HFFc6 (cell line): ENCODE measurements around the gene SORBS2. TPM values are rescaled to one million over a fixed set of nuclear protein-coding genes. Genes with fewer than 3 reads are reported as not detected.

Experiments used
- DNase-seq: peaks from one replicate; pipeline ENCODE4 v3.0.0-alpha.2; 2018
- H3K27ac Mint-ChIP-seq: 2 replicates; pipeline ENCODE4 v1.8.0; 2020; ENCODE audit warnings: mild to moderate bottlenecking, mixed read lengths
- H3K27me3 Mint-ChIP-seq: 2 replicates; pipeline ENCODE4 v1.8.0; 2021; ENCODE audit warnings: mild to moderate bottlenecking, moderate library complexity, mixed read lengths; ENCODE audit not compliant: insufficient read depth
- H3K36me3 Mint-ChIP-seq: 2 replicates; pipeline ENCODE4 v1.8.0; 2021; ENCODE audit warnings: low read depth, mixed read lengths
- H3K4me1 Mint-ChIP-seq: 2 replicates; pipeline ENCODE4 v1.8.0; 2020; ENCODE audit warnings: low read depth, mixed read lengths
- H3K4me3 Mint-ChIP-seq: 2 replicates; pipeline ENCODE4 v1.8.0; 2020; ENCODE audit warnings: mild to moderate bottlenecking, moderate library complexity, mixed read lengths
- H3K9me3 Mint-ChIP-seq: 2 replicates; pipeline ENCODE4 v1.8.0; 2020; ENCODE audit warnings: mild to moderate bottlenecking, mixed read lengths
- total RNA-seq, 6 experiments: library from RNA; stranded (reverse); fragmentation: NEBNext Ultra II Directional; extraction: Animal tissue kit (Norgen Biotek cat#: 25700); gene quantifications; 2 replicates in 1 of 6; 3 replicates in 5 of 6; pipeline ENCODE4 v1.2.3, GENCODE V29; 2021
- TF ChIP-seq, protein P1 (sequence below): fragments of 200-600 bp; sonication (generic); IDR thresholded peaks from 2 replicates; pipeline ENCODE4 v1.5.0; 2021; ENCODE audit warnings: antibody characterized with exemption, mild to moderate bottlenecking

The SORBS2 gene
- total RNA-seq, 6 experiments from 2014 or later = 0.48 to 3.6 (median 0.72) TPM

GRCh38 chr4:185624259-185624589 is 187.8 kb downstream of the SORBS2 start:
- Mint-ChIP-seq H3K9me3 (no peaks in the 10 kb centered on the region), H3K36me3 (no peaks in the 10 kb centered on the region), H3K27ac (no peak overlapping the region), H3K4me1 (peaks cover 15% of the 10 kb centered on the region), H3K4me3 (no peak overlapping the region), H3K27me3 (peaks cover 2% of the 10 kb centered on the region)
- no peak for DNase-seq
- TF ChIP-seq, protein P1, sequence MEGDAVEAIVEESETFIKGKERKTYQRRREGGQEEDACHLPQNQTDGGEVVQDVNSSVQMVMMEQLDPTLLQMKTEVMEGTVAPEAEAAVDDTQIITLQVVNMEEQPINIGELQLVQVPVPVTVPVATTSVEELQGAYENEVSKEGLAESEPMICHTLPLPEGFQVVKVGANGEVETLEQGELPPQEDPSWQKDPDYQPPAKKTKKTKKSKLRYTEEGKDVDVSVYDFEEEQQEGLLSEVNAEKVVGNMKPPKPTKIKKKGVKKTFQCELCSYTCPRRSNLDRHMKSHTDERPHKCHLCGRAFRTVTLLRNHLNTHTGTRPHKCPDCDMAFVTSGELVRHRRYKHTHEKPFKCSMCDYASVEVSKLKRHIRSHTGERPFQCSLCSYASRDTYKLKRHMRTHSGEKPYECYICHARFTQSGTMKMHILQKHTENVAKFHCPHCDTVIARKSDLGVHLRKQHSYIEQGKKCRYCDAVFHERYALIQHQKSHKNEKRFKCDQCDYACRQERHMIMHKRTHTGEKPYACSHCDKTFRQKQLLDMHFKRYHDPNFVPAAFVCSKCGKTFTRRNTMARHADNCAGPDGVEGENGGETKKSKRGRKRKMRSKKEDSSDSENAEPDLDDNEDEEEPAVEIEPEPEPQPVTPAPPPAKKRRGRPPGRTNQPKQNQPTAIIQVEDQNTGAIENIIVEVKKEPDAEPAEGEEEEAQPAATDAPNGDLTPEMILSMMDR = no peak

DNA sequence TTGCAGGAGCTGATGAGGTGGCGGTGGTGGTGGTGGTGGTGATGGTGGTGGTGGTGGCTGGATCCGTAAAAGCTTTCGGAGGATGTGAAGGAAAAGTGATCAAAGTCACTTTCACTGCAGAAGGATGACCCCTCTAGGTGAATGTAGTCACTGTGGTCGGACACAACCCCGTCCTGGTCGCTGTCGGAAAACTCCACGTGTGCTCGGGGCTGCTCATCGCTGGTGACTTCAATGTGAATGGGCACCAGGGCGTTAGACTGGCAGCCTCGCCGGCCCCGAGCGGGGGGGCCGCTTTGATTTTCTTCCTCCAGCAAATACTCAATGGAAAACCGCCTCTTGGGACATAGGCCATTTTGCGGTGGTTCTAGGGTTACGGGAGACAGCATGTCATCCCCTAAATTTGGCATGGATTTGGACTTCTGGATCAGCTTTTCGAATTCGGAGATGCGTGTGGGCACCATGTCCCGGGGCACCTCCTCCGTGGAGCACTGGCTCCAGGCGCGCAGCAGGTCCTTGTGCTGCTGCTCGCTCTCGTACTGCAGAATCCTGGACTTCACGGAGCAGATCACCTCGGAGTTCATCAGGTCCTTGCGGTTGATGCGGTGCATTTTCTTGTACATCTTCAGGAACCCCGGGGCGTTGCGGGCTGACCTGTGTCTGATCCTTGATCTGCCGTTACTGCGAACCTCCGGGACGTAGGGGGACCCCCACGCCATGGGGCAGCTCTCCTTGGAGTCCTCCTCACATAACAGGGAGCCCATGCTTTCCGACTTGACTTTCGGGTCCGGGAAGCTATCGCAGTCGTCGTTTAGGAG is 188.3 kb downstream of the SORBS2 start:
- Mint-ChIP-seq H3K4me1 (peaks cover 15% of the 10 kb centered on the region), H3K4me3 (no peak overlapping the region; the same call in 1 of the 2 replicates), H3K27ac (no peak overlapping the region), H3K27me3 (peaks cover 5% of the 10 kb centered on the region), H3K9me3 (no peaks in the 10 kb centered on the region), H3K36me3 (no peaks in the 10 kb centered on the region)
- DNase-seq = no peak
- TF ChIP-seq, protein P1 = no peak

DNA sequence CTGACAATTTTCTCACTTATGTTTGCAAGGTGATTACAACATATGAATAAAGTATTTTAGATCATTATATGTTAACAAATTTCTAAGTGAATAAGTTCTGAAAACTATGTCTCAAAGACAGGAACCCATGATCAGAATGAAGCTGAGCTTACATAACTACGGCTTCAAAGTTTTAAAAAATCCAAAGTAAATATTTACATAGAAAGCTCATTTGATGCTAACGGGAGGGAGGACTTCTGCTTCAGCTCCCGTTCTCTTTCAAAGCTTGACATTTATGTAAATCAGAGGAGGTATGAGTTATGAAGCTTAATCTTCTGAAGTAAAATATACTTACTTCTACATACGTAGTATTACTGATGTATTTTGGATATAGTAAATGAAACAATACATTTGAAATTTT is 203.8 kb downstream of the SORBS2 start:
- Mint-ChIP-seq H3K36me3 (no peaks in the 10 kb centered on the region), H3K4me3 (no peak overlapping the region), H3K4me1 (no peaks in the 10 kb centered on the region), H3K27me3 (peaks cover 8% of the 10 kb centered on the region), H3K27ac (no peak overlapping the region), H3K9me3 (no peaks in the 10 kb centered on the region)
- no peak for DNase-seq
- TF ChIP-seq, protein P1 = no peak

- Mint-ChIP-seq H3K4me1 (no peaks in the 10 kb centered on the region), H3K4me3 (no peak overlapping the region), H3K27ac (no peak overlapping the region), H3K27me3 (peaks cover 15% of the 10 kb centered on the region), H3K36me3 (no peaks in the 10 kb centered on the region), H3K9me3 (no peaks in the 10 kb centered on the region)
- DNase-seq = no peak
- TF ChIP-seq, protein P1 = no peak
These were observed 209.6 kb downstream of the SORBS2 start for GRCh38 chr4:185602397-185602796.

DNA sequence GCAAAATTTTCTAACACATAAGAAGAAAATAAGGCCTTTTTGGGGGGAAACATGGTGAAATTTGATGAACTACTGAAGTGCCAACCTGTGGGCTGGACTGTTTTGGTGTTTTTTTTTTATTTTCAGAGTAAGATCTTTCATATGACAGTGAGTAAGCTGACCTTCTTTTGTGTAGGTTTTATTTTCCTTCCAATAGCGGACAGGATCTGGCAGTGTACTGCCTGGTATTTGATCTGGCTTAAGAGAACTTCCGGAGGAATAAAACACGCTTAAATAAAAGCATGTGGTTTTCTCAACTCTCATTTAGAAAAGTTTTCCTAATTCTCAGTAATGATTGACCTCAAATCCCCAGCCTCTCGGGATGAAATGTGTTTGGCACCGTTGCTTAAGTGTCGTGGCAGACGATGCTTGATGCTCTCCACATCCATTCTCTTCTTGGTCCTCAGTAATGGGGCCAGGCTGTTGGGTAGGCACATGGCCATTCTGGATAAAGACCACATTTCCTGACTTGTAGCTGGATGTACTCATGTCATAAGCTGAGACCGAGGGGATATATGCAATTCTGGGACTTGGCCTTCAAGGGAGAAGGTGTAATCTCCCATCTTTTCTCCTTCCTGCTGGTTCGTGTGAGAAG is 211.1 kb downstream of the SORBS2 start:
- H3K4me3 Mint-ChIP-seq = no peak overlapping the region
- DNase-seq = no peak
- H3K9me3 Mint-ChIP-seq = no peaks in the 10 kb centered on the region
- no peaks in the 10 kb centered on the region for H3K4me1 Mint-ChIP-seq
- peaks cover 15% of the 10 kb centered on the region for H3K27me3 Mint-ChIP-seq
- TF ChIP-seq, protein P1 = no peak
- no peak overlapping the region for H3K27ac Mint-ChIP-seq
- no peaks in the 10 kb centered on the region for H3K36me3 Mint-ChIP-seq
